Spleen (tissue), 3 donors: ENCODE measurements around the gene ATP5F1D.

ENCODE experiments used
- POLR2A ChIP-seq, 3 donors: fragments of 450-650 bp; IDR thresholded peaks; one replicate each; pipeline ENCODE4 v1.5.1; 2017; ENCODE audit warnings: antibody characterized with exemption in 3 of 3, mild to moderate bottlenecking in 1 of 3
- POLR2AphosphoS5 ChIP-seq, 3 donors: sonication (generic); formaldehyde crosslinking; IDR thresholded peaks; one replicate each; pipeline ENCODE4 v1.5.1; 2017; ENCODE audit warnings: antibody characterized with exemption in 3 of 3

- peak; percentile 98 to 99 (median 98) for TF ChIP-seq POLR2AphosphoS5 (IDR thresholded peaks at IDR 0.05)
- TF ChIP-seq POLR2A (IDR thresholded peaks at IDR 0.05), result peak; percentile 83 to 97 (median 93)
These were observed 7.9 kb downstream of the ATP5F1D start for GRCh38 chr19:1249298-1249989.
